Left colon (tissue), 2 donors: ENCODE measurements around the gene REPS1. TPM values are rescaled to one million over a fixed set of nuclear protein-coding genes. Genes with fewer than 3 reads are reported as not detected.
A peak's percentile ranks its signal among the peaks of the same experiment; 100 is the strongest.

Experiments
- ATAC-seq: fragments of 200-7000 bp; cut with Tn5 transposase; one replicate; pipeline ENCODE4 v1.9.1; 2020; ENCODE audit warnings: mild to moderate bottlenecking, moderate library complexity
- DNase-seq, 2 donors: peaks; one replicate each; pipeline ENCODE4 v3.0.0-alpha.2; 2020
- intact Hi-C, 2 donors: fragments of 100-400 bp; cut with DNase I in 1 of 2; cut with micrococcal nuclease in 1 of 2; formaldehyde crosslinking; loops; one replicate each; pipeline versions ENCODE4 v1.11.2 to v1.14.0; 2022; cut with DNase I, micrococcal nuclease
- total RNA-seq, 2 donors: library from RNA; stranded (reverse); fragmentation: NEBNext Ultra II Directional; extraction: Animal tissue kit (Norgen Biotek cat#: 25700); gene quantifications; one replicate each; pipeline ENCODE4 v1.2.1, GENCODE V29; 2021
- donor health status: DM: no; HTN: no; CAD: no.
- donor health status: DM: yes; HTN: yes; CAD: no.

Gene REPS1
- total RNA-seq, 2 donors from 2014 or later, result 30.2 to 33.2 TPM

DNA sequence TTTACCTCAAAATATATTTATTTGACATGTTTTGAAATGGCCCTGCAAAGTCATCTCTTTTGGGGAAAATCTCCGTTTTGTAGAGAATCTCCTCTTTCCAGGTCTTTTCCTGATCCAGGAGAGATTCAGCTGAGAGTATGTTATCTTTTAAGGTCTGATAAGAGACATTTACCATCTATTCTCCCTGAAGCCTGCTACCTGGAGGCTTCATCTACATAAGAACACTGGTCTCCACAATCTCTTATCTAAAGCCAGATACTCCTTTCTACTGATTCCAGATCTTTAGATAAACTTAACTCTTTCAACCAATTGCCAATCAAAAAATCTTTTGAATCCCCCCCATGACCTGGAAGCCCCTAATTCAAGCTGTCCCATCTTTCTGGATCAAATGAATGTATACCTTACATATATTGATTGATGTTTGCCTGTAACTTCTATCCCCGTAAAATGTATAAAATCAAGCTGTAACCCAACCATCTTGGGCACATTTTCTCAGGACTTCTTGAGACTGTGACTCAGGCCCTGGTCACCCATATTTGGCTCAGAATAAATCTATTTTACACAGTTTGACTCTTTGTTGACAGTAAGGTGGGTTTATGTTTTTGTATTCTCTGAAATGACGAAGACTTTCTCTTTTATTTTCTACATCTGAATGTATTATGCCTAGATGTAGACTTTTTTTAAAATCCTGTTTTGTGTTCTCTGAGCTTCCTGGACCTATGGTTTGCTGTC is 96.6 kb downstream of the REPS1 start:
- DNase-seq (no peak), ATAC-seq (no peak)
- intact Hi-C loops, result no loop called here

- ATAC-seq (peak; percentile 28), DNase-seq (no peak)
- intact Hi-C loops, result no loop called here
These were observed 102.8 kb downstream of the REPS1 start for GRCh38 chr6:138885156-138885819.

DNA sequence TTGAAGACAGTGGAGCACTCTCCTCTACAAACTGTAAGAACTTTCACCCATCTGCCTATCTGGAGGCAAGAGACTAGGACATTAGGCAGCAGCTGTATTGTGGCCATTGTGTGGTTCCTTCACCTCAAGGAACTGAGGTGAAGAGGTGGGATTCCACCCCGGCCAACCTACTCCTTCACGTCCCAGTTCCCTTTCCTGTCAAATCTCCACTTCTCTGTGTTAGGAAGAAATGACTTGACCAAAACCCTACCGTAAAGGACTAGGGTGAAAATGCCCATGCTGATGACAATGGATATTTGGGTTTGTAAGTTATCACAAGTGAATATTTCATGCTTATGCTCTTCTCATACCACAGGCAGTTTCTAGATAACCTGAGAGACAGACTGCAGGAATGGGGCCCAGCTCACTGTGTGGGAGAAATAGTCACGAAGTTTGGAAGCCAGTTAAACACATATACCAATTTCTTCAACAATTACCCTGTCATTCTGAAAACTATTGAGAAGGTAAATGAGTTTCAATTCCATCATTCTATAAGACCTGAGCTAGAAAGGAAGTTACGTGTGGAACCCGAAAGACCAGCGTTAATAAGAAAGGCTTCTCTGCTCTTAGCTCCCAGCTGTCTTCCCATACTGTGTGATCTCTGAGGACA is 105.6 kb downstream of the REPS1 start:
- DNase-seq (no peak), ATAC-seq (no peak)
- intact Hi-C loops, result no loop called here

DNA sequence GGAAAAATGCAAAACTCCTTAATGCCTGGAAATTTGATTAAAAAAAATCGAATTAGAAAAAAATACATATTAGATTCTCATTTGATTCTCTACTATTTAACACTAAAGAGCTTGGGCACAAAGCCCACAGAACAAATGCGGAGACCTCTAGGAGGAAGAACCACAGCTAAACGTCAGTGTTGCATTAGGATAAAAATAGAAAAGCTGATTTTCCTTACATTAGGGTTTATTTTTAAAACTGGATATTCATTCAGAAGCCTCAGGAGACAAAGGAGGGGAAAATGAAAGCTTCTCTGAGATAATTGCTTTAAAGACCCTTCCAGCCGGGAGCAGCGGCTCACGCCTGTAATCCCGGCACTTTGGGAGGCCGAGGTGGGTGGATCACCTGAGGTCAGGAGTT is 114.9 kb downstream of the REPS1 start:
- intact Hi-C loops, result no loop called here
- no peak for DNase-seq
- ATAC-seq, result no peak

GRCh38 chr6:138869398-138869797 is 118.7 kb downstream of the REPS1 start:
- intact Hi-C loops, result no loop called here
- DNase-seq, result no peak
- ATAC-seq, result no peak

- intact Hi-C loops, result no loop called here
- ATAC-seq (no peak), DNase-seq (no peak)
These were observed 119.9 kb downstream of the REPS1 start for GRCh38 chr6:138868181-138868580.

DNA sequence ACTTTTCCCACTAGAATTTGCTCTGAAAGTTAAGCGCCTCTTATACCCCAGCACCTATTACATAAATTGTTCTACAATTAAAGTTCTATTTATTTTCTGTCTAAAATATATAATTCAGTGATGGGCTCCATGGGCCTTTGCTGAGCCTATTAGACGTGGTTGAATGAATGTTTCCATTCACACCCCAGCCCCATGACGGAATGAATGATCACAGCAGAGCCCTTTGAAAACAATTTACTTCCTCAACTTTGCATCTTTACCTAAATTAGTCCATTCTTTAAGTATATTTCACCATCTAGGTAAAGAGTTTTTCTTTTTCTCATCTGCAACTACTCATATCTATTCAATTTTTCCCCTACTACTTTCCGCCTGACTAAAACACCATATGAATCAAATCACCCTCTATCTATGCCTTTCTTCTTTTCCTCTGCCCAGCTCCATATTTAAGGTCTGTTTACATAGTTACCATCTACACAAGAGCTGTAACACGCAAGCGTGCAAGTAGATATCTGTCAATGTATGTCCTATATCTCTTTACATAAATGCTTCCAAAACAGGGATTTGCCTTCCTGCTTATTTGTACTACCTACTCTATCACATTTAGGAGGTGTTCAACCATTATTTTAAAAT is 122.5 kb downstream of the REPS1 start:
- ATAC-seq (no peak), DNase-seq (no peak)
- intact Hi-C loops, result no loop called here

DNA sequence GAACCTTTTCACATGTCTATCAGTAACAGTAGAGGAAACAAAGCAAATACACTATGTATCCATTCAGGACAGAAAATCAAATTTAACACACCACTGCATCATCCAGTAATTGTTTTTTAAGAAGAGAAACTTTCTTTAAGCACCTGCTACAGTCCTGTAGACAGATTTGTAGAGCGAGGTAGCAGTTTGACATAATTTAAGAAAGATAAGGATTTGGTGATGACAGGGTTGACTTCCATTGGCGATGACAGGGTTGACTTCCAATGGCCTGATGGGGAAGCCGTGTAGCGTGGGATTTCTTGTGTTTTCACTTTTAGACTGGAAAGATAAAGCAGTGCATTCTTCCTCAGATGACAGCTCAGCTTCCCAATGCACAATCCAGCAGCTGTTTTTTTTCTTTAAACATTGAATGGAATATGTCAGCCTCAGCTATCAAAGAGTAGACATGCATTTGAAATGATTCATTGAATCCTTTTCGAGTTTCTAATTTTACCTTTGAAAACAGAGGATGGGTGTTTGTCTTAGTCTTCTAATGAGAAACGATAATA is 123.6 kb downstream of the REPS1 start:
- intact Hi-C loops, result no loop called here
- ATAC-seq, result no peak

DNA sequence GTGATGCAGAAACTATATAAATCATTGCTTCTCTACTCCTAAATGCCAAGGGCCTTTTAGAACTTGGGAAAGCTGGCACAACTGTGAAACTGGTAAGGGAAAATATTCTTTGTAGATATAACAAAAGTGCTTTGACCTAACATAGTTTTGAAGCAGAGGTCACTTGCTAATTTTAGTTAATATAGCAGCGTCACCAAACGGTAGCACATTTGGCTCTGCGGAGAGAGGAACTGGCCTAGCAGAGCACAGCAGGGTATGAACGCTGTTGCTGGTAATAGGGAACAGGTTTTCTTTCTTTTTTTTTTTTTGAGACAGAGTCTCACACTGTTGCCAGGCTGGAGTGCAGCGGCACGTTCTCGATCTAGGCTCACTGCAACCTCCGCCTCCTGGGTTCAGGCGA is 124.7 kb downstream of the REPS1 start:
- ATAC-seq (no peak), DNase-seq (no peak)
- intact Hi-C loops, result no loop called here

More for the DNA sequence above, 123.6 kb downstream of the REPS1 start:
- DNase-seq, result no peak

- ATAC-seq (no peak), DNase-seq (no peak)
- intact Hi-C loops, result no loop called here
These were observed 125.6 kb downstream of the REPS1 start for GRCh38 chr6:138862456-138862855.

- DNase-seq (no peak), ATAC-seq (no peak)
- intact Hi-C loops, result no loop called here
These were observed 130.3 kb downstream of the REPS1 start for GRCh38 chr6:138857775-138858174.

DNA sequence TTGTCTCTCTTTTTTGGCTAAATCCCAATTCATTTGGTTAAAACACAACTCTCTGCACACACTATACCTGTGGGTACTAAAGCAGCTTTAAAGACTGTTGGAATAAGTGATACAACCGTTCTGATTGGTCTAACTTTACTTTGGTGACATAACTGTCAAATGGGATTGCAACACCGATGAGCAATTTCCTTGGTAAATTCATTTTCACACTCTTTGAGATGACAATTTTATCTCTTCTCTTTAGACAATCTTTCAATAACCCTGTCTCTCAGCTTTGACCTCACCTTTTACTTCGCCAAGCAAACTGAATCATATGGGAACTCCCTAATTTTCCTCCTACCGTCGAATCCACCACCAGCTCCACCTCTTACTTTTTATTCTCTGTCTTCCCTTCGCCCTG is 131.4 kb downstream of the REPS1 start:
- intact Hi-C loops, result no loop called here
- DNase-seq (no peak), ATAC-seq (no peak)

Other genes with a start within 250 kb of the REPS1 start
- gene CCDC28A, start 214.5 kb downstream of the REPS1 start, total RNA-seq, result 10 to 100 TPM; 12.9 to 25.9 TPM
- gene ECT2L, start 192.2 kb downstream of the REPS1 start, total RNA-seq, result not detected
- 100 to 1,000 TPM; 110 to 117 TPM for gene ABRACL, start 40.5 kb upstream of the REPS1 start, total RNA-seq
- gene HECA, start 146.8 kb upstream of the REPS1 start, total RNA-seq, result 10 to 100 TPM; 30.3 to 42.1 TPM